ENCODE results near the gene CEP164.

DNA sequence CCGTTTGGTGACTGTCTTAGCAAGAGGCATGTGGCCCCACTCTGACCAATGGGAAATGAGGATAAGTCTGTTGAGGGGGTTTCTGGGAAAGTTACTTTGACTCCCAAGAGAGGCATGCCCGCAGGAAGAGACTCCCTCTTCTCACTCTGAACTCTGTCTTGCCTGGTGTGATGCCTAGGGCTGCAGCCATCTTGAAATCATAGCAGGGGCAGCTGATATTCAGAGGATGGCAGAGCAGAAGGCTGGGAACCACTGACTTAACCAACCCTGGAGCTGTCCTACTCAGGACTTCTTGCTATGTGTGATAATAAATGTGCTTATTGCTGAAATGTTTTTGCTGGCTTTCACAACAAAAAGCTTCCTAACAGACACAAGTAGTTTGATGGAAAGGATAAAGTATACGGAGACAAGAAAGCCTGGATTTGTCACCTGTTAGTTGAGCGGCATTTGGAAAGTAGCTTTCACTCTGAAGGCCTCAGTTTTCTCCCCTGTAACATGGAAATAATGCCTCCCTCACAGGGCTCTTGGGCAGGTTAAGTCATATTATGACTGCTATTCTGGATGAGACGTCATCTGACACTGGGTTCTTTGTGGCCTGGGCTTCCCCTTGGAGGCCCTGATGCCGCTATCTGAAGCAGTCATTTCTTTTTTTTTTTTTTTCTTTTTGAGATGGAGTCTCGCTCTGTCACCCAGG lies 128.5 kb downstream of the CEP164 start:
- TF ChIP-seq, protein P1, sequence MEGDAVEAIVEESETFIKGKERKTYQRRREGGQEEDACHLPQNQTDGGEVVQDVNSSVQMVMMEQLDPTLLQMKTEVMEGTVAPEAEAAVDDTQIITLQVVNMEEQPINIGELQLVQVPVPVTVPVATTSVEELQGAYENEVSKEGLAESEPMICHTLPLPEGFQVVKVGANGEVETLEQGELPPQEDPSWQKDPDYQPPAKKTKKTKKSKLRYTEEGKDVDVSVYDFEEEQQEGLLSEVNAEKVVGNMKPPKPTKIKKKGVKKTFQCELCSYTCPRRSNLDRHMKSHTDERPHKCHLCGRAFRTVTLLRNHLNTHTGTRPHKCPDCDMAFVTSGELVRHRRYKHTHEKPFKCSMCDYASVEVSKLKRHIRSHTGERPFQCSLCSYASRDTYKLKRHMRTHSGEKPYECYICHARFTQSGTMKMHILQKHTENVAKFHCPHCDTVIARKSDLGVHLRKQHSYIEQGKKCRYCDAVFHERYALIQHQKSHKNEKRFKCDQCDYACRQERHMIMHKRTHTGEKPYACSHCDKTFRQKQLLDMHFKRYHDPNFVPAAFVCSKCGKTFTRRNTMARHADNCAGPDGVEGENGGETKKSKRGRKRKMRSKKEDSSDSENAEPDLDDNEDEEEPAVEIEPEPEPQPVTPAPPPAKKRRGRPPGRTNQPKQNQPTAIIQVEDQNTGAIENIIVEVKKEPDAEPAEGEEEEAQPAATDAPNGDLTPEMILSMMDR (IDR thresholded peaks at IDR 0.05): no peak
- TF ChIP-seq RXRA (IDR thresholded peaks at IDR 0.05; ENCODE audit: borderline replicate concordance, low read depth): no peak
- no peak for TF ChIP-seq SIN3A (IDR thresholded peaks at IDR 0.05; ENCODE audit: borderline replicate concordance, low read depth, low read length)
- TF ChIP-seq EZH2phosphoT487 (IDR thresholded peaks at IDR 0.05; ENCODE audit: borderline replicate concordance, low read depth): no peak
- no peak for TF ChIP-seq RCOR1 (IDR thresholded peaks at IDR 0.05; ENCODE audit: low read length)
- TF ChIP-seq, protein P2, sequence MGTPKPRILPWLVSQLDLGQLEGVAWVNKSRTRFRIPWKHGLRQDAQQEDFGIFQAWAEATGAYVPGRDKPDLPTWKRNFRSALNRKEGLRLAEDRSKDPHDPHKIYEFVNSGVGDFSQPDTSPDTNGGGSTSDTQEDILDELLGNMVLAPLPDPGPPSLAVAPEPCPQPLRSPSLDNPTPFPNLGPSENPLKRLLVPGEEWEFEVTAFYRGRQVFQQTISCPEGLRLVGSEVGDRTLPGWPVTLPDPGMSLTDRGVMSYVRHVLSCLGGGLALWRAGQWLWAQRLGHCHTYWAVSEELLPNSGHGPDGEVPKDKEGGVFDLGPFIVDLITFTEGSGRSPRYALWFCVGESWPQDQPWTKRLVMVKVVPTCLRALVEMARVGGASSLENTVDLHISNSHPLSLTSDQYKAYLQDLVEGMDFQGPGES (IDR thresholded peaks at IDR 0.05; ENCODE audit: low read depth, low read length): no peak
- no peak for TF ChIP-seq YY1 (IDR thresholded peaks at IDR 0.05; ENCODE audit: low read depth)
- no peak for TF ChIP-seq NRF1 (IDR thresholded peaks at IDR 0.05; ENCODE audit: low read depth, low read length)
- TF ChIP-seq ELF1 (IDR thresholded peaks at IDR 0.05): no peak
- TF ChIP-seq POLR2AphosphoS5 (IDR thresholded peaks at IDR 0.05; ENCODE audit: low read depth, low read length): no peak
- no peak for TF ChIP-seq TAF1 (IDR thresholded peaks at IDR 0.05; ENCODE audit: borderline replicate concordance, low read depth, low read length)
- TF ChIP-seq RAD21 (IDR thresholded peaks at IDR 0.05; ENCODE audit: low read length): no peak
